Activated CD8-positive, alpha-beta memory T cell treated with anti-CD3 and anti-CD28 coated beads, Interleukin-2, amount 50 U/mL, for 4 hours (primary cell): ENCODE measurements around the gene CMTR2.

Source experiments
- DNase-seq: peaks from one replicate; pipeline ENCODE4 v3.0.0-alpha.2; 2020

The CMTR2 gene

DNA sequence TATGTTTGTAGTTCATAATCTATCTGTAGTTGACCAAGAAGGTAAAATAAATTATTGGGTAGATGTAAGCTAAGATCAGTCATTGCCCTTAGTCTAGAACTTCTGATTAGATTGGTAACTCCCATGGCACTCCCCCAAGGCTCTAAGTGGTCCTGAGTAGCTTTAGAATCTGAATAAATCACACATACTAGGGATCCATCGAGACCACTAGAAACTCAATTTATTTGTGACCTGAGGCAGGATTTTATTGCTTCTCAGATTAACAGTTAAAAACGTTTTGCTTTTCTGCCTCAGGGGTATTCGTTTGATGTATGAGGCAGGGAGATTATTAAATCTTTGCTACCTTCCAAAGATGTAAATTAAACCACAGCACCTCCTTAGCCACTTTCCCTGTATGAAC is 24.9 kb downstream of the CMTR2 start:
- DNase-seq = no peak

GRCh38 chr16:71263582-71263981 is 25.6 kb downstream of the CMTR2 start:
- no peak for DNase-seq

- DNase-seq = no peak
These were observed 26.8 kb downstream of the CMTR2 start for GRCh38 chr16:71262391-71262790.

DNA sequence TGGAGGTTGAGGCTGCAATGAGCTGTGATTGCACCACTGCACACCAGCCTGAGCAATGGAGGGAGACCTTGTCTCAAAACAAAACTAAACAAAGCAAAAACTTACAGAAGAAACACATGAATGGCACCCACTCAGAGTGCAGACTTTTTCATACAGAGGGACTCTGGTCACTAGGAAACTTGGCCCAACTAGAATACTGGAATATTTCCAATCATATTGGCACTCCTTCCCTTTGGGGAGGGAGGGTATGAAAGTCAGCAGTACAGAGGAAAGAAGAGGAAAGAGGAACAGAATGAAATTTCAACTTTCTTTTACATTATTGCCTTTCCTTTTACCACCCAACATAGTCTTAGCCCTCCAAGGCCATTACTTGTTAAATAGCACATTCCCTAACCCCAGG is 28.2 kb downstream of the CMTR2 start:
- no peak for DNase-seq

- DNase-seq = no peak
These were observed 30.1 kb downstream of the CMTR2 start for GRCh38 chr16:71259086-71259485.

DNA sequence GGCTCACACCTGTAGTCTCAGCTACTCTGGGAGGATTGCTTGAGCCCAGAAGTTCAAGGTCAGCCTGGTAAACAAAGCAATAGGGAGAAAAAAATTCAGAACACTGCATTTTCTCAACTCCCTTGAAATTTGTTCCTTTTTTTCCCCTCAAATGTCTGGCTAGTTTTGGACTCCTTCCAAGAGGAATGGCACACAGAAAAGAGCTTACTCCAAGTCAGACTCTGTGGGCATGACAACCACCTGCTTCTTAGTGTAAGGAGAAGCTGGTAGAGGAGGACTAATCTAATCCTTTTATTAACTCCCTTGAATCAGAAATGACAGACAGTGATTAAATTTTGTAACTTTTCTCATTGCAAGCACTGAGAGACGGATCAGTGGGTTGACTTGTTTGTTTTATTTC is 30.8 kb downstream of the CMTR2 start:
- DNase-seq = no peak

DNA sequence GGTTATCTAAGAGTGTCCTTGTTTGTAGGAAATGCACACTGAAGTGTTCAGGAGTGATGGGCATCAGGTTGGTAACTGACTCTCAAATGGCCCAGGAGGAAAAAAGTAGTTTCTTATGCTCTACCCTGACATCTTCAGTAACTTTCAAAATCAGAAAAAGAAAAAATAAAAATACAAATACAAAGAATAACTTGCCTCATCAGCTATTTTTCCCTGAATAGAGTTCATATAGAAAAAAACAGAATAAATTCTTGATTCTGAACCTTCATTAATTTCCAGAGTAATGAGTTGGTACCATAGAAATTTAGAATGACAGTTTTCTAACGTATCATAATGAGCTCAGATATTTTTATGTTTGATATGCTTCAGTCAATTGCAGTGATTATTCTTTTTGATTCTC is 31.4 kb downstream of the CMTR2 start:
- DNase-seq = no peak

- no peak for DNase-seq
These were observed 33.5 kb downstream of the CMTR2 start for GRCh38 chr16:71255721-71256120.

GRCh38 chr16:71254832-71255525 is 34.2 kb downstream of the CMTR2 start:
- no peak for DNase-seq

DNA sequence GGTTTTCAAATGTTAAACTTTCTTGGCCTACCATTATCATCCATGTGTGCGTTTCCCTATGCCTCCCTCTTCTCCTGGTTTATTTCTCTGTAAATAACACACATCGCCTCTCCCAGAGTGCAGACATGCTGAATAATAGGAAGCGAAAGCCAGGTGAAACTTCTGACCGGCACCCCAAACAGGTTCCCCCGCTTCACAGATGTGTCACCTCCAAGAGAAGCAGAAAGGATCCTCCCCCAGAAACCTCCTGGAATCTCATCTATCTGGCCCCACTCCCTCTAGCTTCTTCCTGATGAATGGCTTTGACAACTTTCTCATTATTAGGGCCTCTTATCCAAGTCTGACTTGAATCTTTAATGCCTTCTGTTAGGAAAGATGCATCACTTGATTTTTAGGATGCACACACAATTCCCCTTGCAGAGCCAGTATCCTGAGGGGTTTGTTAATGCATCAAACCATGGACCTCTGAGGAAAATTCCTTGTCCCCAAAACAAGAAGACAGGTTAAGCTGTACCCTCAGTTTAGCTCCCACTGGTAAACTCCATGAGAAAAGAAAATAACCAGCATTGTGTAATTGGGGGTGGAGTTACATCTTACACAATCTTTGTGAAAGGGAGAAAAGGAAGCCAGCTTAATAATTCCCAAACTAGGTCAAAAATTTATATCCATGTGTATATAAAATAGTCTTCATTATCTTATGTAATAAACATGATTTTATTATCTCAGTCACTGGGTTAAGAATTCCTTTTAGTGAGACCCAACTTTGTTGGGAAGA is 38.6 kb downstream of the CMTR2 start:
- no peak for DNase-seq

- DNase-seq = no peak
These were observed 39.8 kb downstream of the CMTR2 start for GRCh38 chr16:71249399-71249798.

GRCh38 chr16:71247478-71247877 is 41.7 kb downstream of the CMTR2 start:
- DNase-seq = no peak

DNA sequence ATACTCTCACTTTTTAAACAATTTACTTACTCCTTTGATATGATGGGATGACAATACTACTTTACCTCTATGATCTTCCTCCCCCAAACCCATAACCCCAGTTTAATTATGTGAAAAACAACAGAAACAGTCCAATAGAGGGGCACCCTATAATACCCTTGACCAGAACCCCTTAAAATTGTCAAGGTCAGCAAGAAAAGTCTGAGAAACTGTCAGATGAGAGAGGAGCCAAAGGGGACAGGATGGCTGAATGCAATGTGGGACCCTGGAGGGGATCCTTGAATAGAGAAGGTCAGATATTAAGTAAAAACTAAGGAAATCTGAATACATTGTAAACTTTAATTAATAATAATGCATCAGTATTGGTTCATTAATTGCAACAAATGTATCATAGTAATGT is 42.9 kb downstream of the CMTR2 start:
- DNase-seq = no peak

GRCh38 chr16:71244521-71244920 is 44.7 kb downstream of the CMTR2 start:
- DNase-seq = no peak

DNA sequence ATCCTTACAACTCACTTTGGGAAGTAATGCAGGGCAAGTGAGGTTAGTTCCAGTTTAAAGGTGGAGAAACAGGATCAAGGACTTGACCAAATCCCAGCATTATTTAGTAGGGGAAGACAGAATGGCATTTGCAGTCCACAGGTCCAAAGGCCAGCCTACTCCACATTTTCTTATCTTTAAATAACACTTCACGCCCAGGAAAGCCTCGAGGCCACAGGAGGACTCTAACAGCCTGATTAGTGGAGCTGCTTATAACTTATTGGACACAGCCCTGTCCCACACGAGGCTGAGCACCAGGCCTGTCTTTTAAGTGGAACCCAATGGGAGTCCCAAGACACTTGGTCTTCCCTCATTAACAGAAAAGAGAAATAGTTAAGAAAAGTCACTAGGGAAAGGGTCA is 46.6 kb downstream of the CMTR2 start:
- DNase-seq = no peak

DNA sequence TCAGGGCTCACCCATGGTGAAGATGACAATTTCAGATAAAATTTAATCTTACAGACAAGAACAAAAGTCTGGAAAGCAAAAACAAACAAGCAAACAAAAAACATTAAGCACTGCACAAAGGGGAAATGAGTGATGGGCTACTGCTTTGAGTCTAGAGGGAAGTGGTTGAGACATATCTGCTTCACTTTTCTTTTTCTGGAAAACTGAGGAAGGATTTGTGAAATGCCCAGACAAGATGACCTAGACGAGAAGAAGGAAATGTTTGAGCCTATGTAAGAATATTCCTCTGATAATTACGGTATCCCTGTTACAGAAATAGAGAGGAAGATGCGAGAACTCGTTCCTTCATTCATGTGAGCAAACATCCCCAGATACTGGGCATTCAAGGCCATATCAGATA is 47.2 kb downstream of the CMTR2 start:
- DNase-seq = no peak
